ENCODE results near the gene SUSD4.

GRCh38 chr1:223394242-223394641 is 30.3 kb upstream of the SUSD4 start:
- TF ChIP-seq CTCF (IDR thresholded peaks at IDR 0.05; ENCODE audit: poor library complexity) (no peak), EZH2phosphoT487 (IDR thresholded peaks at IDR 0.05; ENCODE audit: low read depth, severe bottlenecking, unreplicated experiment) (no peak)

Data from hepatocyte (in vitro differentiated cells).